ENCODE measurements around the gene ZNF800.

The ZNF800 gene

DNA sequence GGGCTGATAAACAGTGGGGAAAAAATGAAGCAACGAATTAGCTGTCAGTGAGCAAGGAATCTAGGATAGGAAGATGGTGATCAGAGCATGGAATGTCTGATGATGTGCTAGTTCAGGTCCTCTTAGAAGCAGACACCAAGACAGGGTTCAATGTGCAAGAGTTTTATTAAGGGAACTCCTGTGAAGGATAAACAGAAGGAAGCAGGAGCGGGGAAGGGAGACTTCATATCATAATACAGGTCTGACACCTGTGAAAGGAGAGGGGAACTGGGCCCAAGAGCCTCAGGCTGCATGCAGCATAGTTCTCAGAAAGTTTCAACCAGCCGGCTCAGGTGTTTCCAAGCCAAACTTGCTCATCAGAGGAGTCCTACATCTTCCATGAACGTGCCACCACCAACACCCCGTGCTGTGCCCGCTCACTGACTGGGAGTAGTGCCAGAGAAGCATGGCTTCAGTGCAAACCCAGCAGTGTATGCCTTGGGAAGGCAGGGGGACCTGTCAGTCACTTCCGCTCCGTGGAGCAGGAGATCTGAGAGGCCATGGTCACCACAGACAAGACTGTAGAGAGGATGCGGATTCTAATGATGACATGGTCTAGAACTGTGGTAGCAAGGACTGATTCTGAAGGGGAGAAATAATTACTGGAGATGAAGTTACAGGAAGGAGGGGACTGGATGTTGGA lies 45.8 kb downstream of the ZNF800 start:
- Histone ChIP-seq H2BK5ac (ENCODE audit: low read depth, low read length, poor library complexity, severe bottlenecking) (no peak overlapping the region), H2BK15ac (ENCODE audit: low read depth, poor library complexity, severe bottlenecking) (no peak overlapping the region), H4K91ac (ENCODE audit: low read length) (no peak overlapping the region), H3K4me3 (ENCODE audit: insufficient read depth in 1 of 2, low read depth in 1 of 2, low read length in 2 of 2) (no peak overlapping the region), H2AFZ (ENCODE audit: low read depth, low read length) (no peak overlapping the region), H2BK12ac (ENCODE audit: low read length in 2 of 2) (no peak overlapping the region), H3K4me1 (ENCODE audit: control insufficient read depth, insufficient read depth, low read depth, low read length) (peaks cover 6% of the 10 kb centered on the region), H2BK120ac (ENCODE audit: low read depth, low read length) (no peak overlapping the region), H2AK5ac (ENCODE audit: low read length, severe bottlenecking) (no peak overlapping the region), H3K18ac (ENCODE audit: low read depth in 1 of 2, low read length in 2 of 2) (no peak overlapping the region), H3K9me3 (ENCODE audit: control insufficient read depth, low read length) (peaks cover 25% of the 10 kb centered on the region), H3K4me2 (ENCODE audit: low read length, poor library complexity, severe bottlenecking) (no peak overlapping the region), H3K27ac (ENCODE audit: low read length, poor library complexity, severe bottlenecking) (no peak overlapping the region), H3K36me3 (ENCODE audit: control insufficient read depth in 1 of 2, insufficient read depth in 2 of 2, low read depth in 1 of 2, low read length in 2 of 2) (peaks cover 4 to 6% of the 10 kb centered on the region in 2 experiments), H3K79me1 (replicated peaks; ENCODE audit: low read length, poor library complexity, severe bottlenecking) (no peaks in the 10 kb centered on the region), H3K4ac (ENCODE audit: low read depth in 1 of 2, low read length in 2 of 2) (no peak overlapping the region), H3K23ac (ENCODE audit: low read length in 2 of 2) (no peak overlapping the region), H3K9ac (ENCODE audit: low read length) (no peak overlapping the region), H3K14ac (ENCODE audit: low read length in 2 of 2) (no peak overlapping the region), H4K8ac (ENCODE audit: low read length) (no peak overlapping the region), H3K27me3 (ENCODE audit: control insufficient read depth in 1 of 2, insufficient read depth in 1 of 2, low read length in 2 of 2) (no peaks in the 10 kb centered on the region)
- DNase-seq: no peak
- WGBS: 90% methylated on average over 9 of the region's 9 CpGs

DNA sequence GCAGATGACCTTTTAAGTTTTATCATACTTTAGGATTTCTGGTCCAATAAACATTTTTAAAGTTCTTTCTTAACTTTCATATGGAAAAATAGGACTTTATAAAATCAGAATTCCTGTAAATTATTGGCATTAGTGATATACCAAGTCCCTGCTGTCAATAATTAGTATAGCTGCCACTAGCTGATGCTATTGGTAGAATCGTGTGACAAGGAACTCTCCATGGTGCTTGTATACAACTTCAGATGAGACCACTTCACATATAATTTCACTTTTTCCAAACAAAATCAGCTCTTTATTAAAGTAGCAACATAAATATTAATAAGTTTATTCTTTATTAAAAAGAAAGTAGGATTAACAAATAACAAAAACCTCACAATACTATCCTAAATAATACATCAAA lies 49.9 kb downstream of the ZNF800 start:
- Histone ChIP-seq H3K14ac (ENCODE audit: low read length in 2 of 2) (no peak overlapping the region), H3K9me3 (ENCODE audit: control insufficient read depth, low read length) (peaks cover 26% of the 10 kb centered on the region), H3K4me3 (ENCODE audit: insufficient read depth in 1 of 2, low read depth in 1 of 2, low read length in 2 of 2) (no peak overlapping the region), H2BK12ac (ENCODE audit: low read length in 2 of 2) (no peak overlapping the region), H3K79me1 (replicated peaks; ENCODE audit: low read length, poor library complexity, severe bottlenecking) (no peaks in the 10 kb centered on the region), H4K8ac (ENCODE audit: low read length) (no peak overlapping the region), H2BK5ac (ENCODE audit: low read depth, low read length, poor library complexity, severe bottlenecking) (no peak overlapping the region), H3K27me3 (ENCODE audit: control insufficient read depth in 1 of 2, insufficient read depth in 1 of 2, low read length in 2 of 2) (peaks cover 0 to 5% of the 10 kb centered on the region in 2 experiments), H2AK5ac (ENCODE audit: low read length, severe bottlenecking) (no peak overlapping the region), H2AFZ (ENCODE audit: low read depth, low read length) (no peak overlapping the region), H3K18ac (ENCODE audit: low read depth in 1 of 2, low read length in 2 of 2) (no peak overlapping the region), H2BK120ac (ENCODE audit: low read depth, low read length) (no peak overlapping the region), H4K91ac (ENCODE audit: low read length) (no peak overlapping the region), H3K4me2 (ENCODE audit: low read length, poor library complexity, severe bottlenecking) (no peak overlapping the region), H2BK15ac (ENCODE audit: low read depth, poor library complexity, severe bottlenecking) (no peak overlapping the region), H3K23ac (ENCODE audit: low read length in 2 of 2) (no peak overlapping the region), H3K4me1 (ENCODE audit: control insufficient read depth, insufficient read depth, low read depth, low read length) (peaks cover 2% of the 10 kb centered on the region), H3K36me3 (ENCODE audit: control insufficient read depth in 1 of 2, insufficient read depth in 2 of 2, low read depth in 1 of 2, low read length in 2 of 2) (peaks cover 0 to 4% of the 10 kb centered on the region in 2 experiments), H3K4ac (ENCODE audit: low read depth in 1 of 2, low read length in 2 of 2) (no peak overlapping the region), H3K27ac (ENCODE audit: low read length, poor library complexity, severe bottlenecking) (no peak overlapping the region), H3K9ac (ENCODE audit: low read length) (no peak overlapping the region)
- DNase-seq: no peak
- WGBS: 100% methylated on average over 1 of the region's 1 CpG

DNA sequence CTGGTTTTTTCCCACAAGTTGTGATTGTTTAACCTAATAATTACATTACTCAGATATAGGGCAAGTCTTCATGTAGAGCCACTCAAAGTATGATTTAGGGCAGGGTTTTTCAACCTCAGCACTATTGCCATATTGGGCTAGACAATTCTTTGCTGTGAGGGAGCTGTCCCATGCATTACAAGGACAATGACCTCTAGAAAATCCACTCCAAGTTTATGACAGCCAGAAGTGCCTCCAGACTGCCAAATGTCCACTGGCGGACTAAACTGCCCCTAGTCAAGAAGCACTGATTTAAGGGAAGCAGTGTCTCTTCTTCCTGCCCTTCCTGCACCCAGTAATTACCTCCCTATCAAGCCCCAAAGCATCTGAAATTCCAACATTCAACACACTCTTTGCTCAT lies 54.4 kb downstream of the ZNF800 start:
- Histone ChIP-seq H3K9ac (ENCODE audit: low read length) (no peak overlapping the region), H4K91ac (ENCODE audit: low read length) (no peak overlapping the region), H2BK5ac (ENCODE audit: low read depth, low read length, poor library complexity, severe bottlenecking) (no peak overlapping the region), H4K8ac (ENCODE audit: low read length) (no peak overlapping the region), H2BK120ac (ENCODE audit: low read depth, low read length) (no peak overlapping the region), H2BK12ac (ENCODE audit: low read length in 2 of 2) (no peak overlapping the region), H3K4me3 (ENCODE audit: insufficient read depth in 1 of 2, low read depth in 1 of 2, low read length in 2 of 2) (no peak overlapping the region), H3K18ac (ENCODE audit: low read depth in 1 of 2, low read length in 2 of 2) (no peak overlapping the region), H3K14ac (ENCODE audit: low read length in 2 of 2) (no peak overlapping the region), H3K79me1 (replicated peaks; ENCODE audit: low read length, poor library complexity, severe bottlenecking) (no peaks in the 10 kb centered on the region), H3K27ac (ENCODE audit: low read length, poor library complexity, severe bottlenecking) (no peak overlapping the region), H2AK5ac (ENCODE audit: low read length, severe bottlenecking) (no peak overlapping the region), H3K4ac (ENCODE audit: low read depth in 1 of 2, low read length in 2 of 2) (no peak overlapping the region), H3K27me3 (ENCODE audit: control insufficient read depth in 1 of 2, insufficient read depth in 1 of 2, low read length in 2 of 2) (peaks cover 0 to 5% of the 10 kb centered on the region in 2 experiments), H3K9me3 (ENCODE audit: control insufficient read depth, low read length) (peaks cover 12% of the 10 kb centered on the region), H2AFZ (ENCODE audit: low read depth, low read length) (no peak overlapping the region), H2BK15ac (ENCODE audit: low read depth, poor library complexity, severe bottlenecking) (no peak overlapping the region), H3K4me1 (ENCODE audit: control insufficient read depth, insufficient read depth, low read depth, low read length) (no peaks in the 10 kb centered on the region), H3K36me3 (ENCODE audit: control insufficient read depth in 1 of 2, insufficient read depth in 2 of 2, low read depth in 1 of 2, low read length in 2 of 2) (no peaks in the 10 kb centered on the region), H3K4me2 (ENCODE audit: low read length, poor library complexity, severe bottlenecking) (no peak overlapping the region), H3K23ac (ENCODE audit: low read length in 2 of 2) (no peak overlapping the region)
- WGBS: 69% methylated on average over 1 of the region's 1 CpG
- no peak for DNase-seq

DNA sequence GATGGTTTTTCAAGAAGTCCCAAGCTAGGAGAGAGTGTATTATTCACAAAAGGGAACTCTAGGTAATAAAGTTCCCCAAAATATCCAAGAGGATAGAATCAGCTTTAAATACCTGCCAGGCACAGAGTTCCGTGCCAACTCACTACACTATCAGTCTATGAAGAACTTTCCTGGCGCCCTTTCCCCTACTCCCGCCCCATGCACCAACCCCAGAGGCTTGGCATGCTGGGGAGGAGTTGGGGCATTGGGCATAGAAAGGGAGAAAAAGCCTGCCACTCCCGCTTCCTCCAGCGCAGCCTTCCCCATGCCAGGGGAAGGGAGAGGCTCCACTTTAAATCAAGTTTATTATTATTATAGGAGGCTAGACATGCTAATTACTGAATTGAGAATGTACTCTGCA lies 54.9 kb downstream of the ZNF800 start:
- H2BK5ac ChIP-seq (ENCODE audit: low read depth, low read length, poor library complexity, severe bottlenecking): no peak overlapping the region
- no peak overlapping the region for H2AFZ ChIP-seq (ENCODE audit: low read depth, low read length)
- H3K4ac ChIP-seq (ENCODE audit: low read depth in 1 of 2, low read length in 2 of 2): no peak overlapping the region
- no peak overlapping the region for H3K4me3 ChIP-seq (ENCODE audit: insufficient read depth in 1 of 2, low read depth in 1 of 2, low read length in 2 of 2)
- no peak overlapping the region for H3K4me2 ChIP-seq (ENCODE audit: low read length, poor library complexity, severe bottlenecking)
- no peak overlapping the region for H2BK15ac ChIP-seq (ENCODE audit: low read depth, poor library complexity, severe bottlenecking)
- no peaks in the 10 kb centered on the region for H3K4me1 ChIP-seq (ENCODE audit: control insufficient read depth, insufficient read depth, low read depth, low read length)
- no peaks in the 10 kb centered on the region for H3K36me3 ChIP-seq (ENCODE audit: control insufficient read depth in 1 of 2, insufficient read depth in 2 of 2, low read depth in 1 of 2, low read length in 2 of 2)
- H2BK120ac ChIP-seq (ENCODE audit: low read depth, low read length): no peak overlapping the region
- no peak overlapping the region for H3K14ac ChIP-seq (ENCODE audit: low read length in 2 of 2)
- WGBS: 67% methylated on average over 1 of the region's 5 CpGs
- no peak overlapping the region for H3K18ac ChIP-seq (ENCODE audit: low read depth in 1 of 2, low read length in 2 of 2)
- no peak overlapping the region for H4K8ac ChIP-seq (ENCODE audit: low read length)
- H2AK5ac ChIP-seq (ENCODE audit: low read length, severe bottlenecking): no peak overlapping the region
- H2BK12ac ChIP-seq (ENCODE audit: low read length in 2 of 2): no peak overlapping the region
- H3K79me1 ChIP-seq (replicated peaks; ENCODE audit: low read length, poor library complexity, severe bottlenecking): no peaks in the 10 kb centered on the region
- H4K91ac ChIP-seq (ENCODE audit: low read length): no peak overlapping the region
- H3K9ac ChIP-seq (ENCODE audit: low read length): no peak overlapping the region
- no peak overlapping the region for H3K27ac ChIP-seq (ENCODE audit: low read length, poor library complexity, severe bottlenecking)
- H3K23ac ChIP-seq (ENCODE audit: low read length in 2 of 2): no peak overlapping the region
- H3K27me3 ChIP-seq (ENCODE audit: control insufficient read depth in 1 of 2, insufficient read depth in 1 of 2, low read length in 2 of 2): peaks cover 0 to 5% of the 10 kb centered on the region in 2 experiments
- H3K9me3 ChIP-seq (ENCODE audit: control insufficient read depth, low read length): peaks cover 8% of the 10 kb centered on the region
- no peak for DNase-seq
